HFF-Myc (cell line): ENCODE data around the gene MIAT.

Experiments used
- DNase-seq: peaks from one replicate; pipeline ENCODE4 v3.0.0-alpha.2; 2011; ENCODE audit warnings: low read depth; ENCODE audit errors: extremely low read depth
- H3K4me3 ChIP-seq: replicated peaks from 2 replicates; pipeline ENCODE4 v1.5.1; 2011; ENCODE audit warnings: low read depth, mild to moderate bottlenecking, control low read depth, low read length
- TF ChIP-seq, protein P1 (sequence below): IDR thresholded peaks from 2 replicates; pipeline ENCODE4 v1.5.1; 2012; ENCODE audit warnings: mild to moderate bottlenecking, low read depth, low read length, control low read depth; ENCODE audit errors: missing control alignments

Gene MIAT

DNA sequence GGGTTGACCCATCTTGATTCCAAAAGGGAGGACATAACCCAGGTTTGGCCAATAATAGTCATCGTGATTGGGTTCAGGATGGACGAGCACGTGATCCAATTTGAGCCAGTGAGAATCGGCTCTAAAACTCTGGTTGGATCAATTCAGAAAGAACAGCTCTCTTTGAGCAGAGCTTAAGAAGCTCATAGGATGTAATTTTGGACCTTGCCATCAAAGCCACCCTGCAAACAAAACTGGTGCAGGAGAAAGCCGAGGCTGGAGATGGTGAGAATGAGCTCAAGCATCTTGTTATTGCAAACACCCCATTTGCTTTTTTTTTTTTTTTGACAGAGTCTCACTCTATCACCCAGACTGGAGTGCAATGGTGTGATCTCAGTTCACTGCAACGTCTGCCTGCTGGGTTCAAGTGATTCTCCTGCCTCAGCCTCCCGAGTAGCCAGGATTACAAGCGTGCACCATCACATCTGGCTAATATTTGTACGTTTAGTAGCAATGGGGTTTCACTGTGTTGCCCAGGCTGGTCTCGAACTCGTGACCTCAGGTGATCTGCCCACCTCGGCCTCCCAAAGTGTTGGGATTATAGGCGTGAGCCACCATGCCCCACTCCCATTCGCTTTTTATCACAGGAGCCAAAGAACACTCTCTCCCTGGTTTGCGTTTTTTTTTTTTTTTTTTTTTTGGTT, 13.8 kb upstream of the MIAT start:
- H3K4me3 ChIP-seq = no peak overlapping the region
- TF ChIP-seq, protein P1, sequence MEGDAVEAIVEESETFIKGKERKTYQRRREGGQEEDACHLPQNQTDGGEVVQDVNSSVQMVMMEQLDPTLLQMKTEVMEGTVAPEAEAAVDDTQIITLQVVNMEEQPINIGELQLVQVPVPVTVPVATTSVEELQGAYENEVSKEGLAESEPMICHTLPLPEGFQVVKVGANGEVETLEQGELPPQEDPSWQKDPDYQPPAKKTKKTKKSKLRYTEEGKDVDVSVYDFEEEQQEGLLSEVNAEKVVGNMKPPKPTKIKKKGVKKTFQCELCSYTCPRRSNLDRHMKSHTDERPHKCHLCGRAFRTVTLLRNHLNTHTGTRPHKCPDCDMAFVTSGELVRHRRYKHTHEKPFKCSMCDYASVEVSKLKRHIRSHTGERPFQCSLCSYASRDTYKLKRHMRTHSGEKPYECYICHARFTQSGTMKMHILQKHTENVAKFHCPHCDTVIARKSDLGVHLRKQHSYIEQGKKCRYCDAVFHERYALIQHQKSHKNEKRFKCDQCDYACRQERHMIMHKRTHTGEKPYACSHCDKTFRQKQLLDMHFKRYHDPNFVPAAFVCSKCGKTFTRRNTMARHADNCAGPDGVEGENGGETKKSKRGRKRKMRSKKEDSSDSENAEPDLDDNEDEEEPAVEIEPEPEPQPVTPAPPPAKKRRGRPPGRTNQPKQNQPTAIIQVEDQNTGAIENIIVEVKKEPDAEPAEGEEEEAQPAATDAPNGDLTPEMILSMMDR = no peak
- DNase-seq = no peak

DNA sequence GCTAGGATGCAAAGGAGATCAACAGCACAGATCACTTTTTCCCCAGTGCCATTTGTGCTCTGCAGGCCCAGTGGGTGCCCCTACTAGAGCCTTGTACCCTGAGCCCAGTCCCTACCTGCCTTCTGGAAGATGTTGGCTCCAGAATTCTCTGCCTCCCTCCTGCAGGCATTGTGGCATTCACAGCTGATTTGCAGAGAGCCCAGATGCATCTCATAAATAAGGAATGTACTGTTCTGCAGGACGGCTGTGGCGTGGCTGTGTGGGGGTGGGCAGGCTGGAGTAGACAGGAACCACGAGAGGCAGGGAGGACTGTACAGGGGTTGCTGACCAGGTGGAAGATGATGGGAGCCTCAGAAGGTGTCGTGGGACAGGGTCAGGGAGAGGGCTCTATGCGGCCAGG, 11.2 kb upstream of the MIAT start:
- no peak for DNase-seq
- no peak overlapping the region for H3K4me3 ChIP-seq
- TF ChIP-seq, protein P1 = no peak

DNA sequence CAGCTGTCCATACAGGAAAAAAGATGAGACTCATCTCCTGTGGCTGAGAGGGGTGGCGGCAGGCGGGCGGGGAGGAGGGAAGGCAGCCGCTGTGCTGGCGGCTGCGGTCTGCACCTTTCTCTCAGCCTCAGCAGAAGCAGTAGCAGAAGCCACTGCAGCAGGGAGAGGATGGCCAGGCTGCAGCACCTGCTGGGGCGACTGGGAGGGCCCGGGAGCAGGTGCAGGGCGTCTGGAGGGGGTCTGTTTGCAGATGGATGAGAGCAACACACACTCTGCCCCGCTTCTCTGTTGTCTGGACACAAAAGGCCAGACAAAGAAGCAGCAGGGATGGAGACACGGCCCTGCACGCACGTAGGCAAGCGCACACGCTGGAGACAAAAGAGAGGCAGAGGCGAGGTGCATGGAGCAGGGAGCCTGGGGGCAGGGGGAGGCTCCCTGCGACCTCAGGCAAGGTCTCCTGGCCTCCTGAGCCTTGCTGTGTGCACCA, 9.3 kb upstream of the MIAT start:
- DNase-seq = no peak
- TF ChIP-seq, protein P1 = no peak
- no peak overlapping the region for H3K4me3 ChIP-seq

DNA sequence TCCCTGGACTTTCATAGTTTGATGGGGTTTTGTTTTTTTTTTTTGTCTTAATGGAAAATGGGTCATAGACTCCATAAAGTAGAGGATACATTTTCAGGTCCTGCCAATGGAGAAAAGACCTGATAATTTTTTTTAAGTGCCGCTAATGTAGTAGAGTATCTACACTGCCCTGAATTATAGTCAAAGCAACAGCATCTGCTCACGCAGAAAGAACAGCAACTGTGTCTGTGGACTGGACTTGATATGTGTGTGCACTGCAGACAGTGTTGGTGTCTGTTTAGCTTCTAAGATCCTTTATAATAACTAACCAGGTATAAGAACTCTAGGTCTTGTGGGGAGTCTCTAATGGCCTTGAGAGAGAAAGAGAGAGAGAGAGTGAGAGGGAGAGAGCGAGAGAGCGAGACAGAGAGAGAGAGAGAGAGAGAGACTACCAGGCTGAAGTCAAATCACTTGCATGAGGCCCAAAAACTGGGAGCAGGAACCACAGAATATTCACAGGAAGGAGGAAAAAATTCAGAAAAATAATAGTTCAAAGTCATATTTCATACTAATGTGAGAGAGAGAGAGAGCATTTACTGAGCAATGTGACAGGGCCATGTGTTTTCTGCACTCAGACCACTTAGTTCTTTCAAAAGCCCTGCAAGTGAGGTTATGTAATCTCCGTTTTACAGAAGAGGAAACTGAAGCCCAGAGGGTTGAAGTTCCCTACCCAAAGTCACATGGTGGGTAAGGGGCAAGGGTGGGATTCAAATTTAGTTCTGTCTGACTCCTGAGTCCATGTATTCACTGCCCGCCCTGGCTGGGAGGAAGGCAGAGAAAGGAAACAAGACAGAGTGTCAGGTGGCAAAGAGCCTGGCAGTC, 8.6 kb upstream of the MIAT start:
- no peak for DNase-seq
- TF ChIP-seq, protein P1 = no peak
- H3K4me3 ChIP-seq = no peak overlapping the region

DNA sequence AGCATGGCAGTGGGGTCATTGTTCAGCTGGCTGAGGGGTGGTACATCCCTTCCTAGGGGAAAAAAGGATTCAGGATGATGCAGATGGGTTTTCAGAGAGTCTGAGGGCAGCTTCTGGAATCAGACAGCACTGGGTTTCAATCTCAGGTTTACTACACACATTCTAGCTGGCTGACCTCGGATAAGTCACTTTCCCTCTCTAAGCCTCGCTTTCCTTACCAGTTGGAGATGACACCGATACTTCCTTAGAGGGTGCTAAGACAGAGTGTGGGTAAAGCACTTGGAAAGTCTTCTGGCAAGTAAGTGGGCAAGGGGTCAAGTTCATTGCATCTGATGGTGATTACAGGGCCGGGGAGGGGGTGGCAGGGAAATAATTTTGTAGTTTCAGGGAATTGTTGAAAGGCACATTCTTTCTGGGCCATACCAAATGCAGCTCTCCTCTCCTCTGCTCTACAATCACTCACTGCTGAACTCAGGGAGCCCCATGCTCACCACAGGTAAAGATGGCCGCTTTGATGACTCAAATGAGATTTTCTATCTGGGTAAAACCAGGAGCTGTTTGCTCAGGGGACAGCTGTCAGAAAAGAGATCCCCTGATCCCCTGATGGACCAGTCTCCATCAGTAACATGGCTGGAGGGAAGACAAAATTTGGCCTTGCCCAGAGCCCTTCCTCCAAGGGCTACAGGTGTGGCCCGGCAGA, 6.5 kb upstream of the MIAT start:
- TF ChIP-seq, protein P1 = no peak
- H3K4me3 ChIP-seq = no peak overlapping the region
- DNase-seq = no peak

DNA sequence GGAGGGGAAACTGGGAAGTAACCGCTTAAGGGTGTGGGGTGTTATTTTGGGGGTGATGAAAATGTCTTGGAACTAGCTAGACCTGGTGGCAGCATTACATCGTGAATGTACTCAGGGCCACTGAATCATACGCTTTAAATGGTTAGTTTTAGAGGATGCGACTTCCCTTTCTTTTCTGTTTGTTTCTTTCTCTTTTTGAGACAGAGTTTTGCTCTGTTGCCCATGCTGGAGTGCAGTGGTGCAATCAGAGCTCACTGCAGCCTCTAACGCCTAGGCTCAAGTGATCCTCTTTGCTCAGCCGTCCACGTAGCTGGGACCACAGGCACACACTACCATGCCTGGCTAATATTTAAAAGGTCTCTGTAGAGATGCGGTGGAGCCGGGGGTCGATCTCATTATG, 5.6 kb upstream of the MIAT start:
- TF ChIP-seq, protein P1 = no peak
- no peak overlapping the region for H3K4me3 ChIP-seq
- no peak for DNase-seq
